Renal pelvis (tissue), 4 donors: Measurements from ENCODE around the gene MCRIP2. TPM values are rescaled to one million over a fixed set of nuclear protein-coding genes. Genes with fewer than 3 reads are reported as not detected.

ENCODE experiments used
- DNase-seq: peaks from one replicate; pipeline ENCODE4 v3.0.0-alpha.2; 2013
- polyA plus RNA-seq, 3 donors: library from polyadenylated mRNA; unstranded; fragments of 120-200 nt; gene quantifications; one replicate each; pipeline ENCODE4 v1.2.1, GENCODE V29; 2013; ENCODE audit not compliant: insufficient read length in 3 of 3

Gene MCRIP2
- polyA plus RNA-seq, 3 donors, result 25.5 to 27.4 (median 25.7) TPM

DNA sequence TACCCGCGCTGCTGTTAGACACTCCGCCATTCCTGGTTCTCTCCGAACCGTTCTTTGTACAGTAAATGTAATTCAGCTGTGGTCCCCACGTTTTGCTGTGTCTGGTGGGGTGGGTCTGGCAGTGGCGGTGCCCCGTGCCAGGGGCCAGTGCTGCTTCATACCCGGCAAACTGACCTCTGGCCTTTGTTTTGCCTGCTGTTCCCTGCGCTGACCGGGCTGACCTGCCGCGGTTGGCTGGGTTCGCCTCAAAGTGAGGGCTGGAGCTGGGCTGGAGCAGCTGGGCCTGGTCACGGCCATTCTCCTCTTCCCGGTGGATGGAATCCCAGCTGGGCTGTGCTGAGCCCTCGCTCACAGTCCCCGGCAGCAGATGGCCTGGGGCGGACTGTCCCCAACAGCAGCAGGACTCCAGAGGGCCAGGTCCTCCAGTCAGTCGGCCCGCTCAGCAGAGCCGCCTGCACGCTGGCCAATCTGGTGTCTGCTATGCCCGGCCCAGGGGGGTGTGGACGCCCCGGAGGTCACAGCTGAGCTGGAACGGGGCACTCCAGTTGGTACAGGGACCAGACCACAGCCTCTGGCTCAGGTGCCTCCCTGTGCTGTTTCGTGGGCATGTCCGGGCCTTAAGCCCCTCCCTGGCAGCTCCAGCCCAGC, 12.3 kb upstream of the MCRIP2 start:
- DNase-seq, result no peak

DNA sequence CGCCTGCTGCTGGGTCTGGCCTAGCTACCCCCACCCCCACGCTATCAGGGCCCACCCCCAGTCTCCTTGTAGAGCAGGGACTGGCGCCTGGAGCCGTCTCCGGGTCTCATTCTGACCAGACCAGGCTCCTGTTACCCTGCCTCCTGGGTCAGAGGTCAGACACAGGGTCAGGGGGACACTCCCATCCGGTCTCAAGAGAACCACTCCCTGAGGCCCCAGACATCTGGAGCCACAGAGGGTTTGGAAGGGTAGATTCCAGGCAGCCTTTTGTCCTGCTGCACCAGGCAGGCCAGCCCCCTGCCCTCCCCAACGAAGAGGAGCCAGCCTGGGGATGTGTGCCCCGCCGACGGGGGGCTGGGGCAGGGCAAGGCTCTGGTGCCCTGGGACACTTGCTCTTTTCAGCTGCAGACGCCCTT, 11.8 kb upstream of the MCRIP2 start:
- DNase-seq, result no peak

DNA sequence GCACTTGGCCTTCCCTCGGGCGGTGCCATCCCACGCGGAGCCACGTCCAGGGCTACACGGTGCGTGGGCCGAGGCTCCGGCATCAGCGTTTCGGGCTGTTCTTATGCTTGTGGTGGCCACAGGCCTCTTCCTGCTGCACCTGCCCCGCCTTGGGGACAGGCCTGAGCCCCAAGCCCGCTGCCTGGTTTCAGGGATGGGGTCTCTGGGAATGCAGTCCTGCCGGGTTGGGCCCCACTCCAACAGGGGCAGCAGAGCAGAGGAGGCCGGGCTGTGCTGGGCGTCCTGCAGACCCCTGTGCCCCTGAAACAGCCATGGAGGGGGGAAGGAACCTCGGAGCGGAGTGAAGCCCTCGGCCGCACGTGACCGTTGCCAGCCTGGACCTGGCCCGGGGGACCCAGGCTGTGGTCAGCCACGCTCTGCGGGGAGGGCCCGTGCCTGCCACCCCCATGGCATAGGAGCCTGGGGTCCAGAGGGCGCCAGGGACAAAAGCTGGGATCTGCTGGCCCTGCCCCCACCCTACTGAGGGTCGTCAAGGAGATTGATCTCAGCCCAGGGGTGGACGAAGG, 11.3 kb upstream of the MCRIP2 start:
- DNase-seq, result no peak

DNA sequence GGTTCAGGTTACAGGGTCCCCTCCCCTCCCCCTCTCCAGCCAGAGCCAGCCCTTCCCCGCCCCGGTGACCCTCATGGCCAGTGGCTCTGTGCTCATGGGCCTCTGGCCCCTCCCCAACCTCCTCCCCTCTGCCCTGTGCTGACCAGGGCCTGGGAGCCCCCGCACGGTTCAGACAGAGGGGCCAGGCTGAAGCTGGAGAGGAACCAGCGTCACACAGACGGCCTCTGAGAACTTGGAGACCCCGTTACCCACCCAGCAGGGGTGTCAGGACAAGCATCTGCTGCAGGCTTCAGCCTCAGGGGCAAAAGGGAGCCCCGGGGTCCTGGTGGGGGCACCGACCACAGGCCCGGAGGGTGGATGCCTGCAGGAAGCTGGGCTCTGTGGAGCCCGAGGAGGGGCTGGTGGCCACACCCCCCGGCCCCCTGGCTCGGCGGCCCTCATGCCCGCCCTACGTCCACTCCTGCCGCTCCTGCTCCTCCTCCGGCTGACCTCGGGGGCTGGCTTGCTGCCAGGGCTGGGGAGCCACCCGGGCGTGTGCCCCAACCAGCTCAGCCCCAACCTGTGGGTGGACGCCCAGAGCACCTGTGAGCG, 10.7 kb upstream of the MCRIP2 start, which contains the start of gene WFIKKN1:
Gene WFIKKN1, plus strand, starts transcription at position 171 of the 591 bp plus-strand sequence. Its CDS starts 269 bp downstream, at position 440.
- no peak for DNase-seq

DNA sequence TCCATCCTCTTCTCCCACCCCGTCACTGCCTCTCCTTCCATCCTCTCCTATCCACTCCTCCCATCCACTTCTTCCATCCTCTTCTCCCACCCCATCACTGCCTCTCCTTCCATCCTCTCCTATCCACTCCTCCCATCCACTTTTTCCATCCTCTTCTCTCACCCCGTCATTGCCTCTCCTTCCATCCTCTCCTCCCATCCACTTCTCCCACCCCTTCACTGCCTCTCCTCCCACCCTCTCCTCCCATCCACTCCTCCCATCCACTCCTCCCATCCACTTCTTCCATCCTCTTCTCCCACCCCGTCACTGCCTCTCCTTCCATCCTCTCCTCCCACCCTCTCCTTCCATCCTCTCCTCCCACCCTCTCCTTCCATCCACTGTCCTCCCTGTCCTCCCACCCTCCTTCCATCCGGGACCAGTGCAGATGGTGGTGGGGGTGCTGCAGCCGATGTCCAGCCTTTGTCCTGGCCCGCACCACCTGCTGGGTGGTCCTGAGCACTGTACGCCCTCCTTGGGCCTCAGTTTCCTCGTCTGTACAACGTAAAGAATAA, 9.7 kb upstream of the MCRIP2 start:
- no peak for DNase-seq

DNA sequence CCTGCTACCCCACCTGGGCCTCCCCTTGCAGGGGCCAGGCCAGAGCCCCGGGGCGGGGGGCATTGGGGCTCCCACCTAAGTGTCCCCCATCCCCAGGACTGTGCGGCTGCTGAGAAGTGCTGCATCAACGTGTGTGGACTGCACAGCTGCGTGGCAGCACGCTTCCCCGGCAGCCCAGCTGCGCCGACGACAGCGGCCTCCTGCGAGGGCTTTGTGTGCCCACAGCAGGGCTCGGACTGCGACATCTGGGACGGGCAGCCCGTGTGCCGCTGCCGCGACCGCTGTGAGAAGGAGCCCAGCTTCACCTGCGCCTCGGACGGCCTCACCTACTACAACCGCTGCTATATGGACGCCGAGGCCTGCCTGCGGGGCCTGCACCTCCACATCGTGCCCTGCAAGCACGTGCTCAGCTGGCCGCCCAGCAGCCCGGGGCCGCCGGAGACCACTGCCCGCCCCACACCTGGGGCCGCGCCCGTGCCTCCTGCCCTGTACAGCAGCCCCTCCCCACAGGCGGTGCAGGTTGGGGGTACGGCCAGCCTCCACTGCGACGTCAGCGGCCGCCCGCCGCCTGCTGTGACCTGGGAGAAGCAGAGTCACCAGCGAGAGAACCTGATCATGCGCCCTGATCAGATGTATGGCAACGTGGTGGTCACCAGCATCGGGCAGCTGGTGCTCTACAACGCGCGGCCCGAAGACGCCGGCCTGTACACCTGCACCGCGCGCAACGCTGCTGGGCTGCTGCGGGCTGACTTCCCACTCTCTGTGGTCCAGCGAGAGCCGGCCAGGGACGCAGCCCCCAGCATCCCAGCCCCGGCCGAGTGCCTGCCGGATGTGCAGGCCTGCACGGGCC, 8.9 kb upstream of the MCRIP2 start:
- no peak for DNase-seq

DNA sequence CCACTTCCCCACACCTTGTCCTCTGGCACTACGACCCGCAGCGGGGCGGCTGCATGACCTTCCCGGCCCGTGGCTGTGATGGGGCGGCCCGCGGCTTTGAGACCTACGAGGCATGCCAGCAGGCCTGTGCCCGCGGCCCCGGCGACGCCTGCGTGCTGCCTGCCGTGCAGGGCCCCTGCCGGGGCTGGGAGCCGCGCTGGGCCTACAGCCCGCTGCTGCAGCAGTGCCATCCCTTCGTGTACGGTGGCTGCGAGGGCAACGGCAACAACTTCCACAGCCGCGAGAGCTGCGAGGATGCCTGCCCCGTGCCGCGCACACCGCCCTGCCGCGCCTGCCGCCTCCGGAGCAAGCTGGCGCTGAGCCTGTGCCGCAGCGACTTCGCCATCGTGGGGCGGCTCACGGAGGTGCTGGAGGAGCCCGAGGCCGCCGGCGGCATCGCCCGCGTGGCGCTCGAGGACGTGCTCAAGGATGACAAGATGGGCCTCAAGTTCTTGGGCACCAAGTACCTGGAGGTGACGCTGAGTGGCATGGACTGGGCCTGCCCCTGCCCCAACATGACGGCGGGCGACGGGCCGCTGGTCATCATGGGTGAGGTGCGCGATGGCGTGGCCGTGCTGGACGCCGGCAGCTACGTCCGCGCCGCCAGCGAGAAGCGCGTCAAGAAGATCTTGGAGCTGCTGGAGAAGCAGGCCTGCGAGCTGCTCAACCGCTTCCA, 8.1 kb upstream of the MCRIP2 start:
- no peak for DNase-seq

DNA sequence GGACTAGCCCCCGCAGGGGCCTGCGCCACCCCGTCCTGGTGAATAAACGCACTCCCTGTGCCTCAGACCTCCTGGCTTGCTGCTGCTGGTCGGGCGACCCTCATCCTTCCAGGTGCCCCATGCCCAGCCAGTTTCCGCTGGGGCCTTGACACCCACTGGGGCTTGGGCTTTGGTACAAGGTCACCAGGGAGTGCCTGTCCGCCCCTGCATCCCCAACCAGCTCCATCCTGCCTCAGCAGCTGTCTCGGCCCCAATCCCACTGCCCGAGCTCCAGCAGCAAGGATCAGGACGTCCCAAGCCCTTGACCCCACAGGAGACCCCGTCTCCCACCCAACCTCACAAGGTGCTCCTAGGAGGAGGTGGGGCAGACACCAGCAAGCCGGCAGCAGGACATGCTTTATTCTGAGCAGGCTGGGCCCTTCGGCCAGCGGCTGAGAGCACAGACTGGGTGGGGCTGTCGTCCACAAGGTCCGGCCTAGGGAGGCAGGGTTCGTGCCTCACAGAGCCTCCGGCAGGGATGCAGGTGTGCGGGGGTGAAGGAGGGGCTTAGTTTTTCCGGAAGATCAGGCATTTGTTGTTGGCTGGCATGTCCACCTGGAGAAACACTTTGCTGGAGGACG, 7.5 kb upstream of the MCRIP2 start:
- DNase-seq, result no peak

DNA sequence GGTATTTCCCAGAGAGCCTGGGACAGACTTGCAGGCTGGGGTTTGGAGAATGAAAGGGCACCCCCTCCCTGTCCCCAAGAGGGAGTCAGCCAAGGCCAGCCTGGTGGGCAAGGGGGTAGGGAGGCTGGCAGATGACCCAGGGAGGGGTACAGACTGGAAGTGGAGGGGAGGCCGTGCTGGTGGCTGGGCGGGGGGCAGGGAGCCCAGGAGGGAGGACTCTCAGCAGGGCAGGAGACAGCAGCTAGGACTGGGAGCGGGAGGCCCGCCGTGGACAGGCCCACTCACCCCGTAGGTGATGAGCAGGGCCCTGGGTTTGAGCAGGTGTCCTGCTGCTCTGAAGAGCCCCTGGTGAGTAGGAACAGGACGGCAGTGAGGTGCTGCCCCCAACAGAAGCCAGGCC, 6.6 kb upstream of the MCRIP2 start:
- no peak for DNase-seq

DNA sequence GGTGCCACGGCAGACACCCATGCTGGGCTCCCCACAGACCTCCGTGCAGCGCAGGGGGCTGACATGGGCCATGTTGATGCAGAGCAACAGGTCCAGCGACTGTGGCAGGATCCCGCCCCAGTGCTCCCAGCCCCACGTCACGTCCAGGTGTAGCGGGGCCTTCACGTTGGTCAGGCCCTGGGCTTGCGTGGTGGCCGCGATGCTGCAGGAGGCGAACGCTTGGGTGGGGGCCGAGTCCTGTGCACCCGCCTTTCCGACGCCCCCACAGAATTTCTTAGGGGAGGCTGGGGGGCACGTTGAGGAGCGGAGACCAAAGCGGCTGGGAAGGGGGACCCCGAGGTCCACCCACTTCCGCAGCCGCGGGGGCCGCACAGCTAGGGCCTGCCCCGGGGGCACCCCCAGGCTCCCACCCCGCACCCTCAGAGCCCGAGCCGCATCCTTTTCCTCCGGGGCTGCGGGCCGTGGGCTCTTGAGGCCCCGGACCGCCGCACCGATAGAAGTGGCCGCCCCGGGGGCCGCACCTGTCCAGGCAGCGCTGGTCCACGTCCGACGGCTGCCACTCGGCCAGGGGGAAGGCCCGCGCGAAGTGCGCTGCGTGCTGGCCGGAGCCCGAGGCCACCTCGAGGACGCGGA, 5.9 kb upstream of the MCRIP2 start:
- no peak for DNase-seq

DNA sequence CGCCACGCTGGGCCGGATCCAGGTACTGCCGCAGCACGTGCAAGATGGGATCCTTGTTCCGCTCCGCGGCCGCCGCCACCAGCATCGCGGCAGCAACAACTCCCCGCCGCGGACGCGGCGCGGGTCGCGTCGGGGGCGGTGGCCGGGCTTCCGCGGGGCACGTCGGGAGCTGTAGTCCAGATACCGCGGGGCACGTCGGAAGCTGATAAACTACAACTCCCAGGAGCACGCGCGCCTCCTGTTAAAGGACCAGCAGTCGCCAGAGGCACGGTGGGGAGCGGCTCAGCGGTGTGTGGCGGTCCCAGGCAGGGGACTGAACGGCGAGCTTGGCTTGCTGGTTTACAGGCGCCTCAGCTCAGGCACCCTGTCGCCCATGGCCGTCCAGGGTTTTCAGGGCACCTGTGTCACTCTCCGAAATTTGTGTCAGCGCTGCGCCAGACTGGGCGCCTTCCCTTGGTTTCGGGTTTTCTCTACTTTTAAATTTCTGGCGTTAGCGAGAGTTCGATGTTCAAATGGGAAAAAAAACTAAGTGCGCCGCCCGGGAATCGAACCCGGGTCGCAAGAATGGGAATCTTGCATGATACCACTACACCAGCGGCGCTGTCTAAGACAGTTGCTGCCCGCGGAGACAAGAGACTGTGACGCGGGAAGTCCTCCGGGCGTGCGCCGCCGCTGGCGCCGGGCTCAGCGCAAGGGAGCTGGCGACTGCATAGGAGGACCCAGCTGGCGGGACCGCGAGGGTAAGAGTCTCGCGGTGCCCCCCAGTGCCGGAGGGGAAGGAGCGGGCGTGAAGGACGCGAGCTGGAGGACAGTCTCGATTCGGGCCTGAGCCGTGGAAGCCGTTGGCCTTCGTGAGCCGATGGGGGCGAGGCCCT, 5.2 kb upstream of the MCRIP2 start, which contains the start of gene METTL26:
Gene METTL26, minus strand, starts transcription at position 100 of the 875 bp plus-strand sequence. Its CDS starts 15 bp downstream, at position 85.
- peak; percentile 94 for DNase-seq

DNA sequence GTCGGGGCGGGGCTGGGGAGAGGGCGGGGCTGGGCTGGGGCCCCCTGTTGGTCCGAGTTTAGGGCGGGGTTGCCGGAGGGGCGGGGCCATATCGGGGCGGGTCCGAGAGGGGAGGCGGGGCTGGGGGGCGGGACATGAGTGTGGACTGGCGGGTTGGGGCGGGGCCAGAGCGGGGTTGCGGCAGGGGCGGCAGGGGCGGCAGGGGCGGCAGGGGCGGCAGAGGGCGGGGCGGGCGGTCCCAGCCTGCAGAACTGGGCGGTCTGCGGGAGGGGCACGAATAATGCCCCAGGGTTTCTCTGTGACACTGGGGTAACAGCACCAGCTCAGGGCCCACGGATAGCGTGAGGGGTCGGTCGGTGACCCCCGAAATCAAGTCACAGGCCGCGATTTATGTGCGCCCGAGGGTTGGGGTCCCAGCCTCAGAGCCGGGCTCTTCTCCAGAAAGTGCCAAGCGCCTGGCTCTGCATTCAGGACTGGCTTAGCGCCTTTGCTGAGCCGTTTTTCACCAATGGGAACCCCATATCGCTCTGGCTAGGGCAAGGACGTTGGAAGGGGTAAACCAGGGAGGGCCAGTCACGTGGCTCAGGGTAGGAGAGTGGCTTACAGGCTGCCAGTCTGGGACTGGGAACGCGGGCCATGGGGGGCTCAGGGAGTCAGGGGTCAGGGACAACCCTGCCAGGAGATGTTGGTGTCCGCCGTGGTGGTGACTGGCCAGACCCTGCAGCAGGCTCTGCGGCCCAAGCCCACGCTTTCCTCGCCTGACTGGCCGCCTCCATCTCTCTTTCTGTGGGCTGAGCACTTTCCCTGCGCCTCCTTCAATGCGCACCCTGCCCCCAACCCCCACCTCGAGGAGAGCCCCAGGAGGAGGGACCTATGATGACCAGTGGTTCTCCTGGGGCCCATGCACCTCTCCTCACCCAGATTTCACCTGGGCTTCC, 4.3 kb upstream of the MCRIP2 start:
- DNase-seq, result no peak

DNA sequence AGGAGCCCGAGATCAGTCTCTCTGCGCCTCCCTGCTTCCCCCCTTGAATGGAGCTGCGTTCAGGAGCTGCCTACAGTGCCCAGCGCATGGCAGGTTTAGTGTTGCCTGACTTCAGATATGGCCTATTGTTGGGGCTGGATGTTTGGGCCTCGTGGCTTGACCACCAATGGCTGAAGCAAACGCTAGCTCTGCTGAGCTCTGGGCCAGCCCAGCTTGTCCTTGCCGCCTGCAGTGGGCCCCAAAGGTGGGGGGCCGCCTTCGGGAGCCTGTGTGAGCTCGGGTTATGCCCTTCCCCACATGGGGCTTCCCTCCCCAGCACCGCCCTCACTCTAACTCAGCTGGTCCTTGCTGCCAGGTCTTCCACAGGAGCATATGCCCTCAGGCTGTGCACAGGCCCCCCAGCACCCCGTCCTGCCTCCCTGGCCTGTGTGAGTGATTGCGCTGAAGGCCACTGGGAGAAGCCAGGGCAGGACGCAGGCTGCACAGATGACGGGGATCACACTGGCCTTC, 3.5 kb upstream of the MCRIP2 start:
- DNase-seq, result no peak

DNA sequence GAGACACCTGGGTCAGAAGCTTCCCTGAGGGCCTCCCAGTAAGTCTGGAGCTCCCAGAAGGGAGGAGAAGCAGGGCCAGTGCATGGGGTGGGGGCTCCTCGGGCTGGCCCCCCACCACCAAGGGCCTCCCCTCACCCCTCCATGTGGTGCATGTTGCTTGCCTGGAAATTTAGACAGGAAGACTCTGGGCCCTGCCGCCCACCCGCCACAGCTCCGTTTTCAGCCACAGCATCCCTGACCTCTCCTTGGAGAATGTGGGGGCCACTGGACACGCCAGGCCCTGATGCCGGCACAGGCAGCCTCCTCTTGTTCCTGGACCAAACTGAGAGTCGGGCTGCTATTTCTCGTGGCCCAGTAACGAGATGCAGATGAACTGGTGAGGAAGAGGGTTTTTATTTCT, 2.8 kb upstream of the MCRIP2 start:
- DNase-seq, result no peak

DNA sequence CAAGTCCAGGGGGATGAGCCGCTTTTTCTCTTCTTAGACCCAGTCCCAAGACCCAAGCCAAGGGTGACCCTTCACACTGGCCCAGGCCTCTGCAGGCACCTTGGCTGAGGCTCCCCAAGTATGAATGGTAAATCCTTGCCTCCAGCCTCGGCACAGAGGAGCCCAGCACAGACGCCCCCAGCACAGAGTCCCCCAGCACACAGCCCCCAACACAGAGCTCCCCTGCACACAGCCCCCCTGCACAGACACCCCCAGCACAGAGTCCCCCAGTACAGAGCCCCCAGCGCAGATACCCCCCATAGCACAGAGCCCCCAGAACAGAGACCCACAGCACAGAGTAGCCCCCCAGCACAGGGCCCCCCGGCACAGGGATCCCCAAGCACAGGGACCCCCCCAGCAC, 1.0 kb upstream of the MCRIP2 start:
- no peak for DNase-seq

DNA sequence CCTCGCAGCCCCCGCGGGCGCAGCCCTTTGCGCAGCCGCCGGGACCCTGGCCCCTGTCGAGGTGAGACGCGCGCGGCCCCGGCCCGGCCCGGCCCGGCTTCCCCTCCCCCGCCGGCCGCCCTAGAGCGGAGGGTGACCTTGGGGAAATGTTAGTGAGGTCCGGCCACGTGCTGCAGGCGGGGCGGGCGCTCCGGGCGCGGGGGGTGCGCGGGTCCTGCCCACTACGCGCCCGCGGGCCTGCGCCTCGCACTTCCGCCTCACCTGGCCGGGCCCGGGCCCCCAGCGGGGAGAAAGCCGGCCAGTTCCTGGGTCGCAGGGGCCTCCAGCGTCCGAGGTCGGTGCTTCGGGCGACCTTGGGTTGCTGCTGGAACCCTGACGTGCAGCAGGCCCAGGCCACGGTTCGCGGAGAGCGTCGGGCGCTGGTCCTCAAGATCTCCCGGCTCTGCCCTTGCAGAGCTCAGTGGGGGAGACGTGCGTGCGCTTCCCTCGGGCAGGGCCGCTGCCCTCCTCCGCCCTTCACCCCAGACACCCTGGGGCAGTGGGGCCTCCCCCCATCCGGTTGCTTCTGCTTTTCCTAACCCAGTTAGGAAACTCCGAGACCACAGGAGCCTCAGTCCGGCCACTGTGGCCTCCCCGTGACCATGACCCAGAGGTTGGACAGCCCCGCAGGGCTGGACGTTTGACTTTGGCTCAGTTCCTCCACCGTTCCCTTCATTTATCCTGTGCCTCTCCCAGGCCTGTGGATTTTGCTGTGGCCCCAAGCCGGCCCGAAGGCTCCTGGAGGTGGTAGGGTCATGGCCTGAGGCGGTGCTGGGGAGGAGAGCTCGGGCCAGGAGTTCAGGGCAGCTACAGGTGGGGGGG, 791 bp downstream of the MCRIP2 start:
- DNase-seq, result no peak

DNA sequence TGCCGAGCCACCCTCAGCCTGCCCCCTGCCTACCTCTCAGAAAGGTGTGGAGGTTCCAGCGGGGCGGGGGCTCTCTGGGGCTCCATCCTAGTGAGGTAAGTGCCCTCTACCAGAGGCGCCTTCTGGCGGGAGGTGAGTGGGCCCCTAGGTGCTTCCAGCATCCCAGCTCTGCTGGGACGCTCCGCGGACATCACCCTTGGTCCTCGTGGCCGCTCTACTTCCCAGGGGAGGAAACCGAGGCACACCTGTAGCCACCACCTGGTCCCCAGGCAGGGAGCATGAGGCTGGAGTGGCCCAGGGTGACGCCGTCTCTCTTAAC, 1.4 kb downstream of the MCRIP2 start:
- no peak for DNase-seq
